ENCODE results near the gene RALGAPA1. TPM values are rescaled to one million over a fixed set of nuclear protein-coding genes. Genes with fewer than 3 reads are reported as not detected.
A peak's percentile ranks its signal among the peaks of the same experiment; 100 is the strongest.

The RALGAPA1 gene
- total and polyA plus RNA-seq, 2 of the 13 experiments (the other 11 are each of a cell fraction or from before 2014, with no cell fraction given): 65.0 to 89.2 TPM

DNA sequence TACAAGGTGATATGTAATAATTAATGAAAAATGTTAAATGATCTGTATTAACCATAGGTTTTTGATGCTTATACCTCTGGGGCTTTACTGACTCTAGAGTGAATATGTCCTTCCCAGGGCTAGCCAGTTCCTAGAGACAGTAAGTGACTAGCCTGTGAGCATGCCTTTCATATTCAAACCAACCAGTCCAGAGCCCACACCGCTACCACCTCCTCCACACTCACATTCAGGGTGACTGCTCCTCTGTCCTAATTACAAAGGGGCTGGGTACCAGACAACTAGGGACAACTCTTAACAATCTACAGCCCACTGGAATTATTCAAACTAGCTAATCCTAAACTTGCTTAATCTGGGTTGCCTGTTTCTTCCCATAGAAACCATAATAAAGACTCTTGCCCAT, 49.0 kb downstream of the RALGAPA1 start (continued):
- TF ChIP-seq, protein P1, sequence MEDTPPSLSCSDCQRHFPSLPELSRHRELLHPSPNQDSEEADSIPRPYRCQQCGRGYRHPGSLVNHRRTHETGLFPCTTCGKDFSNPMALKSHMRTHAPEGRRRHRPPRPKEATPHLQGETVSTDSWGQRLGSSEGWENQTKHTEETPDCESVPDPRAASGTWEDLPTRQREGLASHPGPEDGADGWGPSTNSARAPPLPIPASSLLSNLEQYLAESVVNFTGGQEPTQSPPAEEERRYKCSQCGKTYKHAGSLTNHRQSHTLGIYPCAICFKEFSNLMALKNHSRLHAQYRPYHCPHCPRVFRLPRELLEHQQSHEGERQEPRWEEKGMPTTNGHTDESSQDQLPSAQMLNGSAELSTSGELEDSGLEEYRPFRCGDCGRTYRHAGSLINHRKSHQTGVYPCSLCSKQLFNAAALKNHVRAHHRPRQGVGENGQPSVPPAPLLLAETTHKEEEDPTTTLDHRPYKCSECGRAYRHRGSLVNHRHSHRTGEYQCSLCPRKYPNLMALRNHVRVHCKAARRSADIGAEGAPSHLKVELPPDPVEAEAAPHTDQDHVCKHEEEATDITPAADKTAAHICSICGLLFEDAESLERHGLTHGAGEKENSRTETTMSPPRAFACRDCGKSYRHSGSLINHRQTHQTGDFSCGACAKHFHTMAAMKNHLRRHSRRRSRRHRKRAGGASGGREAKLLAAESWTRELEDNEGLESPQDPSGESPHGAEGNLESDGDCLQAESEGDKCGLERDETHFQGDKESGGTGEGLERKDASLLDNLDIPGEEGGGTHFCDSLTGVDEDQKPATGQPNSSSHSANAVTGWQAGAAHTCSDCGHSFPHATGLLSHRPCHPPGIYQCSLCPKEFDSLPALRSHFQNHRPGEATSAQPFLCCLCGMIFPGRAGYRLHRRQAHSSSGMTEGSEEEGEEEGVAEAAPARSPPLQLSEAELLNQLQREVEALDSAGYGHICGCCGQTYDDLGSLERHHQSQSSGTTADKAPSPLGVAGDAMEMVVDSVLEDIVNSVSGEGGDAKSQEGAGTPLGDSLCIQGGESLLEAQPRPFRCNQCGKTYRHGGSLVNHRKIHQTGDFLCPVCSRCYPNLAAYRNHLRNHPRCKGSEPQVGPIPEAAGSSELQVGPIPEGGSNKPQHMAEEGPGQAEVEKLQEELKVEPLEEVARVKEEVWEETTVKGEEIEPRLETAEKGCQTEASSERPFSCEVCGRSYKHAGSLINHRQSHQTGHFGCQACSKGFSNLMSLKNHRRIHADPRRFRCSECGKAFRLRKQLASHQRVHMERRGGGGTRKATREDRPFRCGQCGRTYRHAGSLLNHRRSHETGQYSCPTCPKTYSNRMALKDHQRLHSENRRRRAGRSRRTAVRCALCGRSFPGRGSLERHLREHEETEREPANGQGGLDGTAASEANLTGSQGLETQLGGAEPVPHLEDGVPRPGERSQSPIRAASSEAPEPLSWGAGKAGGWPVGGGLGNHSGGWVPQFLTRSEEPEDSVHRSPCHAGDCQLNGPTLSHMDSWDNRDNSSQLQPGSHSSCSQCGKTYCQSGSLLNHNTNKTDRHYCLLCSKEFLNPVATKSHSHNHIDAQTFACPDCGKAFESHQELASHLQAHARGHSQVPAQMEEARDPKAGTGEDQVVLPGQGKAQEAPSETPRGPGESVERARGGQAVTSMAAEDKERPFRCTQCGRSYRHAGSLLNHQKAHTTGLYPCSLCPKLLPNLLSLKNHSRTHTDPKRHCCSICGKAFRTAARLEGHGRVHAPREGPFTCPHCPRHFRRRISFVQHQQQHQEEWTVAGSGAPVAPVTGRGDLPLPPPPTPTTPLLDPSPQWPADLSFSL (CRISPR knock-in tag; IDR thresholded peaks at IDR 0.05): no peak
- TF ChIP-seq ZNF367 (CRISPR knock-in tag; IDR thresholded peaks at IDR 0.05; ENCODE audit: borderline replicate concordance) (no peak), KDM3A (CRISPR knock-in tag; IDR thresholded peaks at IDR 0.05; ENCODE audit: low read depth) (no peak), ATAD3A (CRISPR knock-in tag; IDR thresholded peaks at IDR 0.05) (no peak), ZFX (CRISPR knock-in tag; IDR thresholded peaks at IDR 0.05; ENCODE audit: low read depth) (no peak), ERF (CRISPR knock-in tag; IDR thresholded peaks at IDR 0.05) (no peak)

DNA sequence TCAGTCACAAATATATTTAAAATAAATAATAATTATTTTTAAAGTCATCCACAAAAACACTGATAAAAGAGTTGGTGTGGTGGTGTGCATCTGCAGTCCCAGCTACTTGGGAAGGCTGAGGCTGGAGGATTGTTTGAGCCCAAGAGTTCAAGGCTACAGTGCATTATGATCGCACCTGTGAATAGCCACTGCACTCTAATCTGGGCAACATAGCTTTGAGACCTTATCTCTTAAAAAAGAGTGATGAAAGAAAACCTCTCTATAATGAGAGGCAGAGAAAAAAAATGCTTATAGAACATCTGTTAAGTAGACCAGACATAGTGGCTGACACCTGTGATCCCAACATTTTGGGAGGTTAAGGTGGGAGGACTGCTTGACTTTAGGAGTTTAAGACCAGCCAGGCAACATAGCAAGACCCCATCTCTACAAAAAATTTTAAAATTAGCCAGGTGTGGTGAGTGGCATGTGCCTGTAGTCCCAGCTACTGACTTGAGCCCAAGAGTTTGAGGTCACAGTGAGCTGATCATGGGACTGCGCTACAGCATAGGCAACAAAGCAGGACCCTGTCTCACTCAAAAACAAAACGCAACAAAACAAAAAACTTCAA, 50.5 kb downstream of the RALGAPA1 start:
- peak; percentile 90 for ATAC-seq
- Histone ChIP-seq H3K36me3 (replicated peaks in 1 of 2; ENCODE audit: control insufficient read depth in 1 of 2, insufficient read depth in 2 of 2, low read length in 2 of 2) (peaks cover 17 to 52% of the 10 kb centered on the region in 2 experiments), H3K4me3 (replicated peaks in 1 of 3; ENCODE audit: insufficient read depth in 1 of 3, low read depth in 2 of 3, low read length in 3 of 3) (no peak overlapping the region), H3K27me3 (ENCODE audit: control insufficient read depth in 1 of 2, insufficient read depth in 2 of 2, low read length in 2 of 2) (no peaks in the 10 kb centered on the region), H2AFZ (ENCODE audit: low read length) (no peak overlapping the region), H3K79me2 (ENCODE audit: insufficient read depth, low read length) (no peaks in the 10 kb centered on the region), H3K27ac (ENCODE audit: extremely low read length, insufficient read depth, low read length) (peak overlapping the region; percentile 48), H4K20me1 (ENCODE audit: insufficient read depth, low read length) (no peaks in the 10 kb centered on the region), H3K4me2 (ENCODE audit: low read depth, low read length) (peak overlapping the region; percentile 3; the same call in 1 of the 2 replicates), H3K4me1 (ENCODE audit: insufficient read depth, low read length) (peaks cover 17% of the 10 kb centered on the region), H3K9me3 (ENCODE audit: low read length) (no peaks in the 10 kb centered on the region), H3K9ac (ENCODE audit: insufficient read depth, low read depth, low read length) (no peak overlapping the region)
- ChIA-PET CTCF (ENCODE audit: low intra/inter-chr PET ratio, low total read pairs) (no interaction called here), POLR2A (interaction anchor here (0.7 to 1.4 kb wide), 4 partner anchors 10 to 68 kb away, joined by 3 to 5 read pairs (median 4); partner anchors contain the start of gene BRMS1L)
- 70% methylated on average over 3 of the region's 3 CpGs for WGBS (ENCODE audit: low lambda C conversion rate)
- in situ Hi-C loops (cut with HindIII; ENCODE audit: extremely low pct_ligation_motif_present, low pct_unique_long_range_greater_than_20kb) (no loop called here), intact Hi-C loops (cut with micrococcal nuclease; ENCODE audit: unreplicated experiment) (loop anchor here (2.0 kb wide), 1 partner anchor 48 kb away; no protein-coding TSS in a partner anchor)
- DNase-seq (ENCODE audit: low spot score): peak; percentile 83
- BruUV-seq (replicated peaks): no TSS peak
- no peak for FAIRE-seq
- TF ChIP-seq SOX13 (IDR thresholded peaks at IDR 0.05): no peak
- peak in 1 of 2 experiments; percentile 72; a peak in 2 of 4 replicates for TF ChIP-seq SOX13 (CRISPR knock-in tag; conservative IDR thresholded peaks at IDR 0.05 in 1 of 2, IDR thresholded peaks at IDR 0.05 in 1 of 2)
- no peak for TF ChIP-seq TBP (CRISPR knock-in tag; IDR thresholded peaks at IDR 0.05)
- TF ChIP-seq, protein P2, sequence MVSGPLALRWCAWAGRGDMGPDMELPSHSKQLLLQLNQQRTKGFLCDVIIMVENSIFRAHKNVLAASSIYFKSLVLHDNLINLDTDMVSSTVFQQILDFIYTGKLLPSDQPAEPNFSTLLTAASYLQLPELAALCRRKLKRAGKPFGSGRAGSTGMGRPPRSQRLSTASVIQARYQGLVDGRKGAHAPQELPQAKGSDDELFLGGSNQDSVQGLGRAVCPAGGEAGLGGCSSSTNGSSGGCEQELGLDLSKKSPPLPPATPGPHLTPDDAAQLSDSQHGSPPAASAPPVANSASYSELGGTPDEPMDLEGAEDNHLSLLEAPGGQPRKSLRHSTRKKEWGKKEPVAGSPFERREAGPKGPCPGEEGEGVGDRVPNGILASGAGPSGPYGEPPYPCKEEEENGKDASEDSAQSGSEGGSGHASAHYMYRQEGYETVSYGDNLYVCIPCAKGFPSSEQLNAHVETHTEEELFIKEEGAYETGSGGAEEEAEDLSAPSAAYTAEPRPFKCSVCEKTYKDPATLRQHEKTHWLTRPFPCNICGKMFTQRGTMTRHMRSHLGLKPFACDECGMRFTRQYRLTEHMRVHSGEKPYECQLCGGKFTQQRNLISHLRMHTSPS (CRISPR knock-in tag; IDR thresholded peaks at IDR 0.05; ENCODE audit: low read depth): 0 out of 2 replicates have a peak, but pooled peaks have one; percentile 25
- TF ChIP-seq NR2F2 (IDR thresholded peaks at IDR 0.05; ENCODE audit: borderline replicate concordance, low read depth): no peak
- TF ChIP-seq GATAD1 (CRISPR knock-in tag; IDR thresholded peaks at IDR 0.05): peak; percentile 7; the same call in 1 of the 2 replicates
- peak; percentile 24; the same call in 1 of the 2 replicates for TF ChIP-seq FOXJ3 (CRISPR knock-in tag; IDR thresholded peaks at IDR 0.05; ENCODE audit: borderline replicate concordance)
- TF ChIP-seq POGZ (CRISPR knock-in tag; IDR thresholded peaks at IDR 0.05): peak; percentile 84
